ENCODE data around the gene COX8A. TPM values are rescaled to one million over a fixed set of nuclear protein-coding genes. Genes with fewer than 3 reads are reported as not detected.

COX8A gene
- total RNA-seq, 1 donor: 225 TPM

Small RNAs within 50 kb of the gene (small RNA-seq; reads per million reads assigned to genes)
- 0.28 reads per million for gene RNU6-45P

Other genes with a start within 250 kb of the COX8A start
- 12.2 and 16.0 TPM in 2 replicates for gene ZFTA, start 205.8 kb upstream of the COX8A start, total RNA-seq
- 24.2 and 25.4 TPM in 2 replicates for gene SPINDOC, start 161.2 kb upstream of the COX8A start, total RNA-seq
- 14.5 and 16.4 TPM in 2 replicates for gene MARK2, start 135.5 kb upstream of the COX8A start, total RNA-seq
- 1.7 and 3.2 TPM in 2 replicates for gene RCOR2, start 57.5 kb upstream of the COX8A start, total RNA-seq
- 13.5 and 16.4 TPM in 2 replicates for gene NAA40, start 35.6 kb upstream of the COX8A start, total RNA-seq
- 36.4 and 38.0 TPM in 2 replicates for gene OTUB1, start 11.8 kb downstream of the COX8A start, total RNA-seq
- under 0.01 TPM in 2 replicates for gene FLRT1, start 61.3 kb downstream of the COX8A start, total RNA-seq
- 8.6 and 12.9 TPM in 2 replicates for gene MACROD1, start 191.5 kb downstream of the COX8A start, total RNA-seq
- gene STIP1, start 211.6 kb downstream of the COX8A start, total RNA-seq: 149 and 206 TPM in 2 replicates
- 4.3 and 7.4 TPM in 2 replicates for gene FERMT3, start 232.1 kb downstream of the COX8A start, total RNA-seq